Measurements from ENCODE around the gene PRB2.
"Not testable (repeated sequence)": the region's sequence is repeated elsewhere in the genome, so short reads cannot be mapped to it uniquely, and the experiment has no call there.

Gene PRB2

GRCh38 chr12:11395467-11395866, at the start of gene PRB2:
TSS of gene PRB2 (minus strand) at chr12:11395567. CDS start at chr12:11395529, 38 bp downstream.
- not testable (repeated sequence) for DNase-seq

- DNase-seq: no peak
Observed at GRCh38 chr12:11437966-11438365, 42.6 kb upstream of the PRB2 start.

- DNase-seq: no peak
Observed at GRCh38 chr12:11433664-11434063, 38.3 kb upstream of the PRB2 start.

- no peak for DNase-seq
Observed at GRCh38 chr12:11431486-11431885, 36.1 kb upstream of the PRB2 start.

- DNase-seq: no peak
Observed at GRCh38 chr12:11427341-11427740, 32.0 kb upstream of the PRB2 start.

GRCh38 chr12:11412731-11413130, 17.4 kb upstream of the PRB2 start:
- no peak for DNase-seq

- DNase-seq: no peak
Observed at GRCh38 chr12:11408096-11408495, 12.7 kb upstream of the PRB2 start.

- DNase-seq: no peak
Observed at GRCh38 chr12:11397366-11397765, 2.0 kb upstream of the PRB2 start.

GRCh38 chr12:11391456-11391855, 3.9 kb downstream of the PRB2 start:
- peak; percentile 2 for DNase-seq

GRCh38 chr12:11377420-11377819, 17.9 kb downstream of the PRB2 start:
- not testable (repeated sequence) for DNase-seq

- DNase-seq: no peak
Observed at GRCh38 chr12:11361151-11361550, 34.2 kb downstream of the PRB2 start.

GRCh38 chr12:11360205-11360883, 35.0 kb downstream of the PRB2 start:
- DNase-seq: peak; percentile 67

GRCh38 chr12:11351736-11352135, 43.6 kb downstream of the PRB2 start:
- not testable (repeated sequence) for DNase-seq

- no peak for DNase-seq
Observed at GRCh38 chr12:11348439-11348838, 46.9 kb downstream of the PRB2 start.

- DNase-seq: no peak
Observed at GRCh38 chr12:11347810-11348209, 47.6 kb downstream of the PRB2 start.

- no peak for DNase-seq
Observed at GRCh38 chr12:11344500-11344899, 50.9 kb downstream of the PRB2 start.
